Activated CD8-positive, alpha-beta memory T cell treated with anti-CD3 and anti-CD28 coated beads, Interleukin-2, amount 10 ng/mL, durations not matched to agents 7 days and 5 days (primary cell): ENCODE results near the gene COQ8A. TPM values are rescaled to one million over a fixed set of nuclear protein-coding genes. Genes with fewer than 3 reads are reported as not detected.
"Not testable (repeated sequence)": the region's sequence is repeated elsewhere in the genome, so short reads cannot be mapped to it uniquely, and the experiment has no call there.

Source experiments
- ATAC-seq: fragments of 150-1000 bp; cut with Tn5 transposase; one replicate; pipeline ENCODE4 v1.10.0; 2021; ENCODE audit warnings: moderate library complexity
- CTCF ChIA-PET: fragments of 350-600 bp; sonication (Branson Sonifier 250); formaldehyde crosslinking; loops from one replicate; lab custom pipeline; 2021; ENCODE audit warnings: antibody characterized with exemption; lab: Charles Lee
- DNase-seq: peaks from one replicate; pipeline ENCODE4 v3.0.0-alpha.2; 2020
- H3K27ac Mint-ChIP-seq: one replicate; pipeline ENCODE4 v1.8.0; 2021; ENCODE audit warnings: mild to moderate bottlenecking, mixed read lengths
- H3K27me3 Mint-ChIP-seq: one replicate; pipeline ENCODE4 v1.8.0; 2021; ENCODE audit warnings: mixed read lengths
- H3K36me3 Mint-ChIP-seq: one replicate; pipeline ENCODE4 v1.8.0; 2021; ENCODE audit warnings: mild to moderate bottlenecking, mixed read lengths
- H3K4me1 Mint-ChIP-seq: one replicate; pipeline ENCODE4 v1.8.0; 2021; ENCODE audit warnings: mixed read lengths
- H3K4me3 Mint-ChIP-seq: one replicate; pipeline ENCODE4 v1.8.0; 2021; ENCODE audit warnings: mild to moderate bottlenecking, moderate library complexity, mixed read lengths
- H3K9me3 Mint-ChIP-seq: one replicate; pipeline ENCODE4 v1.8.0; 2022; ENCODE audit warnings: low read depth, mixed read lengths
- total RNA-seq, 2 experiments: library from RNA; stranded (reverse); gene quantifications; one replicate each; pipeline ENCODE4 v1.2.3, GENCODE V29; 2021

COQ8A gene
- total RNA-seq, 2 experiments from 2014 or later = 19.0 to 22.1 TPM

DNA sequence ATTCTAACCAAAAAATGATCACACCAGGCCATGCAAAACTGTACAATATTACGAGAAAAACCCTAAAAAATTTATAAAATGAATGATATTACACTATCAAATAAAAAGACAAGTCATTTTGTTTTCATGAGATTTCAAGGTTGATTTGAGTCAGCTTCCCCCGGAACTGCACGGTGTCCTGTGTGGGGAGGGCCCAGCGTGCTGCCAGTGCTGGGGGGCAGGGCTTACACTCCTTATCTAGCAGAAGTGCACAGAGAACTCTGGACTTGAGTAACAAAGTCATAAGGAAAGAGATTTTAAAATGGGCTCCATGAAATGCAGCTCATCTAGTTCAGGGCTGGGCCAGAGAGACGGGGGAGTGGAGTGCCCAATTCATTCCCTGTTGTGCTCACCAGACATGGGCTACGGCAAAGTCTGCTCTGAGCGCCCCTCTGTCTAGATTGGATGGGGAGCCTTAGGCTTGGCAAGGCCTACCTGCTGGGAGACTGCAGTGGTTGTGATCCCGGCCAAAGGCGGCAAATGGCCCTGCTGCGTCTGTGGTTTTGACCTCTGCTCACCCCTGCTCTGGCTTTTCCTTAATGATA, 50.1 kb downstream of the COQ8A start:
- Mint-ChIP-seq H3K4me3 (no peak overlapping the region), H3K9me3 (no peaks in the 10 kb centered on the region), H3K27me3 (no peaks in the 10 kb centered on the region), H3K36me3 (peaks cover 4% of the 10 kb centered on the region), H3K27ac (peak overlapping the region; percentile 83), H3K4me1 (peaks cover 22% of the 10 kb centered on the region)
- peak; percentile 99 for ATAC-seq
- CTCF ChIA-PET = interaction anchor here (0.9 kb wide), 1 partner anchor 49 kb away, joined by 3 read pairs; no protein-coding TSS in a partner anchor
- DNase-seq = peak; percentile 89

DNA sequence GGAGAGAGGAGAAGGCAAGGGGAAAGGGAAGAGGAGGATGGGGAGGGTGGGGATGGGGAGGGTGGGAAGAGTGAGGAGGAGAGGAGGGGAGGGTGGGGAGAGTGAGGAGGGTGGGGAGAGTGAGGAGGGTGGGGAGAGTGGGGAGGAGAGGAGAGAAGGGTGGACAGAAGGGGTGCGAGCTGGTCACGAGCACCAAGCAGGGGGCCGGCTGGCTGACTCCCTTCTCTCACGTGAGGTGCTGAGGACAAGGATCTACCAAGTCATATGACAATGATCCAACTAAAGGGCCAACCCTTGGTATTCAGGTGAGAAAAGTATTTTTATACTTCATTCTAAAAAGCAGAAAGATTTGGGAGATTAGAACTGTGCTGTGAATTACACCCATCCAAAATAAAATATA, 51.8 kb downstream of the COQ8A start:
- H3K36me3 Mint-ChIP-seq = peaks cover 1% of the 10 kb centered on the region
- no peak overlapping the region for H3K27ac Mint-ChIP-seq
- DNase-seq (no peak), ATAC-seq (no peak)
- H3K4me1 Mint-ChIP-seq = peaks cover 35% of the 10 kb centered on the region
- CTCF ChIA-PET = no interaction called here
- H3K9me3 Mint-ChIP-seq = no peaks in the 10 kb centered on the region
- H3K27me3 Mint-ChIP-seq = no peaks in the 10 kb centered on the region
- H3K4me3 Mint-ChIP-seq = no peak overlapping the region

DNA sequence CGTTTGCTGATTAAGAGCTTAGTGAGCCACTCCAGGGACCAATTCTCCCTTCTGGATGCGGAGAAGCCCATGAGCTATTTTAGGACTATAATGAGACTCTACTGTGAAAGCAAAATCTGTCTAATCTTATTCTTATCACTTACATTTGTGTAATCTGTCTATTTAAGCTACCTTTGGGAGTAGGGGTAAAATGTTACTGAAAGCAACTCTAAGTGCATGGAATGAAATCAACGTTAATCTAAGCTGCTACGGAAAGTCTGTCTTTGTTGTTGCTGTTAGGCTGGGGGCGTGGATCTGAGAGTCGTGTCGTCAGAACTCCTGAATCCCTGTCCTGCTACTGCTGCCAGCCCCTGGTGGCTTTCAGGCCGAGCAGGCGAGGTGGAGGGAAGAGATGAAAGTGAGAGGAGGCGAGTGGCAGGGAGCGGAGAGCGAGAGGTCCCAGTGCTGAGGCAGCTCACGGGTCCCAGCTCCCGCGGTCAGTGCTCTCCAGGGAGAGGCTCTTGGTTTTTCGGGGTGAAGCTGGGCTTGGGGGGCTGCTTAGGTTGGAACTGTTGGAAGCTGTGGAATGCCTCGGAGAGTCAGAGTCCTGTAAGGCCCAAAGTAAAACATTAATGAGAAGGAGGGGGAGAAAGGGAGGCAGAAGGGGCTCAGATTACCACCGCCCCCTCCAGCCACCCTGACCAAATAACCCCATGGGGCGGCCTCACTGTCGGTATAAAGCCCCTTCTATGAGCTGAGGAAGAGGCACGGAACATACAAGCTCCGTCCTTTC, 53.9 kb downstream of the COQ8A start:
- H3K27me3 Mint-ChIP-seq = no peaks in the 10 kb centered on the region
- DNase-seq = no peak
- no peak overlapping the region for H3K27ac Mint-ChIP-seq
- H3K36me3 Mint-ChIP-seq = peaks cover 2% of the 10 kb centered on the region
- CTCF ChIA-PET = interaction anchor here (0.6 kb wide), 1 partner anchor 361 kb away, joined by 3 read pairs; no protein-coding TSS in a partner anchor
- no peak overlapping the region for H3K4me3 Mint-ChIP-seq
- H3K9me3 Mint-ChIP-seq = no peaks in the 10 kb centered on the region
- ATAC-seq = no peak
- H3K4me1 Mint-ChIP-seq = peaks cover 38% of the 10 kb centered on the region

DNA sequence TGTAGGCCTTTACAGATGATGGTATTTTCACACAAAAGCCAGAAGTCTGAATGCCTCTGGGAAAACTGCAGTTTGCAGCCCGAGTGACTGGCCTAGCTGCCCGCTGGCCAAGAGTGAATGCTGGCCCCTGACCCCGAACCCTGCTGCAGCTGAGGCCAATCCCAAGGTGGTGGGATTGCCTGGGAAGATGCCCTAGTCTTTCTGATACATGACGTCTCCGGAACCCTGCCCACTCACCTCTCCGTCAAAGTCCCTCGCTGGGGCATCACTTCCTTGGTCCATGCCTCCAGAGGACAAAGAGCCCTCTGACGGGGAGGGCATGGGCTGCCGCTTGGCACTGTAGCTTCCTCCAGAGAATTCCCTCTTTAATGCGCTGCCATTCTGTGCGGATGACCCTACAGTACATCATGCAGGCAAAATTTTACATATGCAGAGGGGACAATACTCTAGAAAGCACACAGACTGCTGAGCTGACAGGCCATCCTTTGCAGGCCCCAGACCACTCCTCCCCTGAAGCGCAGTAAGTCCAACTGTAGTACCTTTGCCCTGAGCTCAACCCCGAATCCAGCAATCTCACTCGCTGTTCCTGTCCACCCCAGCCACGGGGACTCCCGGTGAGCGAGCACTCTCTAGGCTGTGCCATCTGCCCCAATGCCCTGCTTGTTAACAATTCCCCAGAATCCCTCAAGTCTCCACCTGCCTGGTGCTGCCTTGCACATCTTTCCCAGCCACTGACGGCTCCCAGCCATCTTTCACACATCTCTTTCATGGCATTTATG, 54.7 kb downstream of the COQ8A start:
- Mint-ChIP-seq H3K4me1 (peaks cover 32% of the 10 kb centered on the region), H3K27ac (no peak overlapping the region), H3K4me3 (no peak overlapping the region), H3K9me3 (no peaks in the 10 kb centered on the region), H3K27me3 (no peaks in the 10 kb centered on the region), H3K36me3 (peaks cover 2% of the 10 kb centered on the region)
- CTCF ChIA-PET = no interaction called here
- DNase-seq (no peak), ATAC-seq (no peak)

DNA sequence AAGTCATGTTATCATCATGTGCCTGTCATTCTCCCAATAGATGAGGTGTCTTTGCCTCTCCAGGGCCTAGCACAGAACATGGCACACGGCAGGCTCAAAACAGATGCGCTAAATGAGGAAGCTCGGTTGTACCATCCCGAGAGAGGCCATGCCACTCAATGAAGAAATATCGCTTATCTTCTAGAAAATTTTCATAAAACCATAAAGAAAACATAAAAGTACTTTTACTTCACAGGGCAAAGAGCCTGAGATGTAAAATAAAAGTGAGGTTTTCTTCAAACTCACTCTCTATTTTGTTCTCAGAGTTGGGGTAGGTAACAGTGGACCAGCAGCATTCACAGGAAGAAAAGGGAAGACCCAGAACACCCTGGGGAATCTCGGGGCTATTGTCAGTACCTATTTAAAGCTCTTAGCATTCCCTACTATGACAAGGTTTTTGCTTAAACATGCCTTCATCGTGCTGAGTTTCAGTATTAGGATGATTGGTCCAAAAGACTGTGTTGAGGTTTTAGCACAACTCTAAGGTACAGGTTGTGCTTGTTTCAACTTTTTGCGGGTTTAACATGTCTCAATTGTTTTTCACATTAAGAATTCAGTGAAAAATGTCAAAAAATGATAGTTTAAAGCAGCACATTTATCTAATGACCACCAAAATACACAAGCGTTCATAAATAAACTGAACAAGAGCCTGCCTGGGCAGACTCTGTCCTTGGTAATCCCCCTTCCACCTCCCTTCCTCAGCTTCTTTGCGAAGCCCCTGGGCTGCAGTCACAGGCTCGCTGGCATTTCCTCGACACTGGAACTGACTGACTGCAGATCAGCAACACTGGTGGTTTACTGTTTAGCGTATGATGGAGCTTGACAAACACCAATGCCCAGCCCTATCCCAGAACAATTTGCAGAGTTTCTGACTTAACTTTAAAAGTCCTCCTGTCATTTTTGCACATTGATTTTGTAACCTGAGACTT, 55.6 kb downstream of the COQ8A start:
- DNase-seq = peak; percentile 40
- peak; percentile 78 for ATAC-seq
- Mint-ChIP-seq H3K9me3 (no peaks in the 10 kb centered on the region), H3K4me3 (no peak overlapping the region), H3K4me1 (peaks cover 23% of the 10 kb centered on the region), H3K27ac (peak overlapping the region; percentile 50), H3K27me3 (no peaks in the 10 kb centered on the region), H3K36me3 (peaks cover 2% of the 10 kb centered on the region)
- CTCF ChIA-PET = no interaction called here

DNA sequence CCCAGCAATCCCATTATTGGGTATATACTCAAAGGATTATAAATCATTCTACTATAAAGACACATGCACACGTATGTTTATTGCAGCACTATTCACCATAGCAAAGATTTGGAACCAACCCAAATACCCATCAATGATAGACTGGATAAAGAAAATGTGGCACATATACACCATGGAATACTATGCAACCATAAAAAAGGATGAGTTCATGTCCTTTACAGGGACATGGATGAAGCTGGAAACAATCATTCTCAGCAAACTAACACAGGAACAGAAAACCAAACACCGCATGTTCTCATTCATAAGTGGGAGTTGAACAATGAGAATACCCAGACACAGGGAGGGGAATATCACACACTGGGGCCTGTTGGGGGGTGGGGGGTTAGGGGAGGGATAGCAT, 59.5 kb downstream of the COQ8A start:
- CTCF ChIA-PET = not testable (repeated sequence)

DNA sequence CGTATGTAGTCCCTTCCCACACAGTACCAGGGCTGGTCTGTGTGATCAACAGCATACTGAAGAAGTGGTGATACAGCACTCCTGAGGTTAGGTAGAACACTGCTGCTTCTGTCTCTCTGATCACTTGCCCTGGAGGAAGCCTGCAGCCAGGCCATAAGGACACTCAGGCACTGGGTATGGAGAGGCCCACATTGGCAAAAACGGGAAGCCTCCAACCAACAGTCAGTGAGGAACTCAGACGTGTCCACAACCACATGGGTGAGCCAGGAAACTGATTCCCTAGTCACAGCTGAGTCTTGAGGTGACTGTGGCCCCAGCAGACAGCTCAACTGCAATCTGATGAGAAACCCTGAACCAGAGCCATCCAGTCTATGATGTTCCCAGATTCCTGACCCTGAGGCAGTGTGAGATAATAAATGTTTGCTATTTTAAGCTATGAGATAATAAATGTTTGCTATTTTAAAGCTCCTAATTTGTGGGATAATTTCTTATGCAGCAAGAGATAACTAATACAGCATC, 62.5 kb downstream of the COQ8A start:
- no peaks in the 10 kb centered on the region for H3K9me3 Mint-ChIP-seq
- H3K36me3 Mint-ChIP-seq = peaks cover 2% of the 10 kb centered on the region
- no peaks in the 10 kb centered on the region for H3K4me1 Mint-ChIP-seq
- no peak overlapping the region for H3K27ac Mint-ChIP-seq
- ATAC-seq (no peak), DNase-seq (no peak)
- H3K27me3 Mint-ChIP-seq = no peaks in the 10 kb centered on the region
- H3K4me3 Mint-ChIP-seq = no peak overlapping the region
- CTCF ChIA-PET = no interaction called here

More for the DNA sequence above, 59.5 kb downstream of the COQ8A start:
- not testable (repeated sequence) for H3K27ac Mint-ChIP-seq, H3K9me3 Mint-ChIP-seq, H3K4me3 Mint-ChIP-seq, H3K36me3 Mint-ChIP-seq, ATAC-seq, H3K27me3 Mint-ChIP-seq, DNase-seq
- peaks cover 19% of the 10 kb centered on the region for H3K4me1 Mint-ChIP-seq

DNA sequence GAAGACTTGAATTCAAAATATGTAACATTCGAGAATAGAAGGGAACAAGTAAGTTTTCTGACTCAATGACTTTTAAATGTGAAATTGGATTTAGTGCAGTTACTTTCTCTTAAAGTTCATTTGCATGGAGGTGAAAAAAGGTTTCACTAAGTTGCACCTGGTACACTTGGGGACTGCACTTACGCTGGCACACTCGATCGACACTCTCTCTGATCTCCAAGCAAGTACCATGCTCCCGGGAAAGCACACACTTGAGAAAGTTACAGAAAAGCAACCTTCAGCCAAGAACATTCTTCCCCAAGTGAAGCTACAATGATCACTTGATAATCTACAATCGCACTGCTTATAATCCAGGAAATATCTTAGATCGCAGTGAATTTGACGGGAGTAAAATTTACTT, 63.1 kb downstream of the COQ8A start:
- CTCF ChIA-PET = no interaction called here
- Mint-ChIP-seq H3K4me3 (no peak overlapping the region), H3K9me3 (no peaks in the 10 kb centered on the region), H3K36me3 (peaks cover 2% of the 10 kb centered on the region), H3K4me1 (no peaks in the 10 kb centered on the region), H3K27me3 (no peaks in the 10 kb centered on the region), H3K27ac (no peak overlapping the region)
- DNase-seq (no peak), ATAC-seq (no peak)

DNA sequence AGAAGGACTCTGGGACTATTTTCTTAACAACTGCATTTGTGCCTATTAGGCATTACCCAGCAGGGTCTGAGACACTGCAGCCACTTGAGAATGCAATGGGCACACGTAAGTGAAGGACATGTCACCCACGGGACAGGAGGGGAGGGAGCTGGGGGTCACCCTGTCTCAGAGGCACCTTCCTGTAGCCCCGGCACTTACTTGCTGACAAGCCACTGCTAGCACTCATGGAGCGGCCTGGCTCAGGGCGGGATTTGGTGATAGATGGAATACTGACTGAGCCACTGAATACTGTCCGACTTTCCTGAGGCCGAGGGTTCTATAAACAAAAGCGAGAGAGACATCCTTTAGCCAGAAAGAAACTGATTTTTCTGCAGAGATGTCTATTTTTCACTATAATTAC, 64.7 kb downstream of the COQ8A start:
- Mint-ChIP-seq H3K9me3 (no peaks in the 10 kb centered on the region), H3K27me3 (no peaks in the 10 kb centered on the region), H3K27ac (no peak overlapping the region), H3K4me1 (no peaks in the 10 kb centered on the region), H3K36me3 (no peaks in the 10 kb centered on the region), H3K4me3 (no peak overlapping the region)
- ATAC-seq (no peak), DNase-seq (no peak)
- CTCF ChIA-PET = no interaction called here

DNA sequence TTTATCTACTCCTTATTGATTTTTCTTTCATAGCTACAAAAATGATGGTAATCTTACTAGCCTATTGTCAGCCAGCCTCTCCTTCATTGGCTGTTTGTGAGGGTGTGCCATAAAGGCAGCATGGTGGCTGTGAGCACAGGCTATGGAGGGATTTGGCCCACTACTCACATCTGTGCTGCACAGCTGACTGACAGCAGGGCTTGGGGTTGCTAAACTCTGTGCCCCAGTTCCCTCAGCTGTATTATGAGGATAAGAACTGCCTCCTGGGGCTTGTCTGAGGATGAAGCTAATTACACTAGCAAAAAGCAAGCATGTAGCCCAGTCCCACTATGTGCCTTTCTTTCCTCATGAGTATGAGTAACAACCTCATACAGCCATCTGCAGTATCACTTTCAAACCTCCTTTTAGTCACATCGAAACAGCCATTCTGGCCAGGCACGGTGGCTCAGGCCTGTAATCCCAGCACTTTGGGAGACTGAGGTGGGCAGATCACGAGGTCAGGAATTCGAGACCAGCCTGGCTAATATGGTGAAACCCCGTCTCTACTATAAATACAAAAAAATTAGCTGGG, 66.2 kb downstream of the COQ8A start:
- DNase-seq = no peak
- peaks cover 4% of the 10 kb centered on the region for H3K27me3 Mint-ChIP-seq
- no peak for ATAC-seq
- H3K27ac Mint-ChIP-seq = no peak overlapping the region
- no peaks in the 10 kb centered on the region for H3K4me1 Mint-ChIP-seq
- CTCF ChIA-PET = no interaction called here
- H3K4me3 Mint-ChIP-seq = no peak overlapping the region
- no peaks in the 10 kb centered on the region for H3K9me3 Mint-ChIP-seq
- H3K36me3 Mint-ChIP-seq = no peaks in the 10 kb centered on the region

DNA sequence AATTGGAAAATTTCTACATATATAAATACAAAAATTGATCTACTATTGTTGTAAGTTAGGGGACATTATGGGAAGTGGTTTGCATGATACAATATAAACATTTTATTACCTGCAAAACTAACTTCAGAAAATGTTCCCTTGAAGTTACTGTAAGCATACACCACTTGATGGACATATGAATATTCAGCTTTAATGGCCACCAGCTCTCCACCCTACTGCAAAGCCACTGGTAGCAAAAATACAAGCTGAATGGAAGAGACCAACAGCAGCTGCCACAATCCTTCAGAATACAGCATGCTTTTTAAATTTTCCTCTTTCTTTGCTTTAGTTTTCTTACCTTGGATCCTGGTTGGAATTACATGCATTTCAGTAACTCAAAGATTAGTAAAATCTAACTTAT, 69.8 kb downstream of the COQ8A start:
- Mint-ChIP-seq H3K4me3 (no peak overlapping the region), H3K4me1 (no peaks in the 10 kb centered on the region), H3K9me3 (no peaks in the 10 kb centered on the region), H3K36me3 (no peaks in the 10 kb centered on the region), H3K27me3 (peaks cover 10% of the 10 kb centered on the region), H3K27ac (no peak overlapping the region)
- ATAC-seq (no peak), DNase-seq (no peak)
- CTCF ChIA-PET = no interaction called here

DNA sequence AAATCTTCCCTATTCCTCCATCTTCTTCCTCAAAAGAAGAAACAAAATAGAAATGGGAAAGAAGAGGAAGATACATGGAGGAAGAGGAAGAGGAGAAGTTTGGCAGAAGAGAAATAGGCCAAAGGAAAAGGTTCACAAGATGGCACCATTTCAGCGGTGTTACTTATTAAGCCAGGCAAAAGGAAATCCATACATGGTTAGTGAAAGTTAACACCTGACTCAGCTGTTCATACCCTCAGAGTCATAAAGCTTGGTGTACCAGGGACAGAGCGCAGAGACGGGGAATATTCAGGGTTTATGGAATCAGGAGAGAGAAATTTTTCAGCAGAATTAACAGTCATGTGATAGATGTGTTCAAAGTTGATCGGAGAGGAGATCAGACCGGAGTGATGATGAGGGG, 70.6 kb downstream of the COQ8A start:
- H3K4me1 Mint-ChIP-seq = no peaks in the 10 kb centered on the region
- no peak overlapping the region for H3K4me3 Mint-ChIP-seq
- DNase-seq (no peak), ATAC-seq (no peak)
- H3K9me3 Mint-ChIP-seq = no peaks in the 10 kb centered on the region
- no peaks in the 10 kb centered on the region for H3K36me3 Mint-ChIP-seq
- no peak overlapping the region for H3K27ac Mint-ChIP-seq
- CTCF ChIA-PET = no interaction called here
- H3K27me3 Mint-ChIP-seq = peaks cover 10% of the 10 kb centered on the region
